OCI-M1 (cell line): Measurements from ENCODE around the gene CHST2.

Source experiments
- DNase-seq: peaks from one replicate; lab custom pipeline; 2025; lab: John Stamatoyannopoulos, UW

CHST2 gene

GRCh38 chr3:143167969-143168854, 48.6 kb downstream of the CHST2 start:
- DNase-seq: peak; percentile 79

- DNase-seq: no peak
These were observed 49.3 kb downstream of the CHST2 start for GRCh38 chr3:143168855-143169192.

GRCh38 chr3:143170074-143170473, 50.5 kb downstream of the CHST2 start:
- no peak for DNase-seq

- DNase-seq: peak; percentile 31
These were observed 51.1 kb downstream of the CHST2 start for GRCh38 chr3:143170676-143171075.

GRCh38 chr3:143171141-143171980, 51.8 kb downstream of the CHST2 start:
- peak; percentile 31 for DNase-seq

GRCh38 chr3:143172062-143172794, 52.7 kb downstream of the CHST2 start:
- DNase-seq: no peak

- DNase-seq: no peak
These were observed 53.2 kb downstream of the CHST2 start for GRCh38 chr3:143172795-143173145.

- no peak for DNase-seq
These were observed 53.7 kb downstream of the CHST2 start for GRCh38 chr3:143173242-143173641.
